ENCODE data around the gene VAV2. TPM values are rescaled to one million over a fixed set of nuclear protein-coding genes. Genes with fewer than 3 reads are reported as not detected.

Gene VAV2
- total and polyA plus RNA-seq, 2 experiments from 2014 or later = 10.8 to 15.3 TPM

- peaks cover 5% of the 10 kb centered on the region for H3K36me3 ChIP-seq
- no peaks in the 10 kb centered on the region for H3K9me3 ChIP-seq (ENCODE audit: low read depth)
- no peak for TF ChIP-seq CTCF (IDR thresholded peaks at IDR 0.05; ENCODE audit: low read depth, low read length)
- H3K27me3 ChIP-seq = no peaks in the 10 kb centered on the region
- H3K4me3 ChIP-seq = no peak overlapping the region
- no peaks in the 10 kb centered on the region for H3K4me1 ChIP-seq (ENCODE audit: low read depth)
- H3K27ac ChIP-seq = no peak overlapping the region
- no peak for DNase-seq (ENCODE audit: low read depth in 1 of 2, low spot score in 1 of 2)
These were observed 220.3 kb downstream of the VAV2 start for GRCh38 chr9:133771486-133772482.

GRCh38 chr9:133770076-133770777 lies 221.9 kb downstream of the VAV2 start:
- no peaks in the 10 kb centered on the region for H3K27me3 ChIP-seq
- no peak for TF ChIP-seq CTCF (IDR thresholded peaks at IDR 0.05; ENCODE audit: low read depth, low read length)
- H3K4me3 ChIP-seq = no peak overlapping the region
- DNase-seq (ENCODE audit: low read depth in 1 of 2, low spot score in 1 of 2) = no peak
- H3K4me1 ChIP-seq (ENCODE audit: low read depth) = no peaks in the 10 kb centered on the region
- H3K36me3 ChIP-seq = peaks cover 5% of the 10 kb centered on the region
- H3K27ac ChIP-seq = no peak overlapping the region
- H3K9me3 ChIP-seq (ENCODE audit: low read depth) = no peaks in the 10 kb centered on the region

GRCh38 chr9:133769511-133770075 lies 222.5 kb downstream of the VAV2 start:
- peaks cover 5% of the 10 kb centered on the region for H3K36me3 ChIP-seq
- no peaks in the 10 kb centered on the region for H3K27me3 ChIP-seq
- no peaks in the 10 kb centered on the region for H3K4me1 ChIP-seq (ENCODE audit: low read depth)
- H3K4me3 ChIP-seq = no peak overlapping the region
- no peaks in the 10 kb centered on the region for H3K9me3 ChIP-seq (ENCODE audit: low read depth)
- no peak overlapping the region for H3K27ac ChIP-seq
- TF ChIP-seq CTCF (IDR thresholded peaks at IDR 0.05; ENCODE audit: low read depth, low read length) = no peak
- DNase-seq (ENCODE audit: low read depth in 1 of 2, low spot score in 1 of 2) = no peak

GRCh38 chr9:133768859-133769510 lies 223.1 kb downstream of the VAV2 start:
- H3K36me3 ChIP-seq = peaks cover 3% of the 10 kb centered on the region
- no peak overlapping the region for H3K27ac ChIP-seq
- no peaks in the 10 kb centered on the region for H3K4me1 ChIP-seq (ENCODE audit: low read depth)
- H3K4me3 ChIP-seq = no peak overlapping the region
- DNase-seq (ENCODE audit: low read depth in 1 of 2, low spot score in 1 of 2) = peak in 1 of 2 donors; percentile 61
- no peaks in the 10 kb centered on the region for H3K27me3 ChIP-seq
- peak; percentile 15 for TF ChIP-seq CTCF (IDR thresholded peaks at IDR 0.05; ENCODE audit: low read depth, low read length)
- no peaks in the 10 kb centered on the region for H3K9me3 ChIP-seq (ENCODE audit: low read depth)

GRCh38 chr9:133768371-133768858 lies 223.7 kb downstream of the VAV2 start:
- no peak overlapping the region for H3K4me3 ChIP-seq
- no peaks in the 10 kb centered on the region for H3K9me3 ChIP-seq (ENCODE audit: low read depth)
- no peaks in the 10 kb centered on the region for H3K27me3 ChIP-seq
- H3K36me3 ChIP-seq = no peaks in the 10 kb centered on the region
- H3K4me1 ChIP-seq (ENCODE audit: low read depth) = no peaks in the 10 kb centered on the region
- H3K27ac ChIP-seq = no peak overlapping the region
- no peak for TF ChIP-seq CTCF (IDR thresholded peaks at IDR 0.05; ENCODE audit: low read depth, low read length)
- DNase-seq (ENCODE audit: low read depth in 1 of 2, low spot score in 1 of 2) = no peak

Data from cardiac muscle cell (in vitro differentiated cells and primary cell).